BE2C (cell line): ENCODE measurements around the gene METTL24.
A peak's percentile ranks its signal among the peaks of the same experiment; 100 is the strongest.

ENCODE experiments used
- DNase-seq: peaks from one replicate; pipeline ENCODE4 v3.0.0-alpha.2; 2020
- H3K27me3 ChIP-seq: fragments of 250-450 bp; sonication (Bioruptor Pico); 2 replicates; pipeline ENCODE4 v1.5.1; 2020; ENCODE audit warnings: mild to moderate bottlenecking
- H3K36me3 ChIP-seq: fragments of 250-450 bp; sonication (Bioruptor Pico); 2 replicates; pipeline ENCODE4 v1.5.1; 2020; ENCODE audit warnings: mild to moderate bottlenecking
- H3K4me1 ChIP-seq: fragments of 250-450 bp; sonication (Bioruptor Pico); 2 replicates; pipeline ENCODE4 v1.5.1; 2020
- H3K4me3 ChIP-seq: 2 replicates; pipeline ENCODE4 v1.5.1; 2011; ENCODE audit warnings: low read depth, low read length
- H3K9me3 ChIP-seq: fragments of 250-450 bp; sonication (Bioruptor Pico); 2 replicates; pipeline ENCODE4 v1.5.1; 2020
- CTCF ChIP-seq: IDR thresholded peaks from 2 replicates; pipeline ENCODE4 v1.5.1; 2012; ENCODE audit warnings: mild to moderate bottlenecking, low read depth, low read length

METTL24 gene

GRCh38 chr6:110398778-110399177 is 40.6 kb upstream of the METTL24 start:
- TF ChIP-seq CTCF: no peak
- Histone ChIP-seq H3K27me3 (no peaks in the 10 kb centered on the region), H3K4me3 (no peak overlapping the region), H3K36me3 (no peaks in the 10 kb centered on the region), H3K9me3 (no peaks in the 10 kb centered on the region), H3K4me1 (no peaks in the 10 kb centered on the region)
- no peak for DNase-seq

GRCh38 chr6:110395221-110395620 is 37.1 kb upstream of the METTL24 start:
- Histone ChIP-seq H3K36me3 (no peaks in the 10 kb centered on the region), H3K9me3 (no peaks in the 10 kb centered on the region), H3K4me3 (no peak overlapping the region), H3K4me1 (no peaks in the 10 kb centered on the region), H3K27me3 (no peaks in the 10 kb centered on the region)
- no peak for TF ChIP-seq CTCF
- DNase-seq: no peak

- DNase-seq: no peak
- Histone ChIP-seq H3K27me3 (no peaks in the 10 kb centered on the region), H3K36me3 (no peaks in the 10 kb centered on the region), H3K9me3 (no peaks in the 10 kb centered on the region), H3K4me3 (no peak overlapping the region), H3K4me1 (no peaks in the 10 kb centered on the region)
- no peak for TF ChIP-seq CTCF
Observed at GRCh38 chr6:110394409-110394808, 36.3 kb upstream of the METTL24 start.

DNA sequence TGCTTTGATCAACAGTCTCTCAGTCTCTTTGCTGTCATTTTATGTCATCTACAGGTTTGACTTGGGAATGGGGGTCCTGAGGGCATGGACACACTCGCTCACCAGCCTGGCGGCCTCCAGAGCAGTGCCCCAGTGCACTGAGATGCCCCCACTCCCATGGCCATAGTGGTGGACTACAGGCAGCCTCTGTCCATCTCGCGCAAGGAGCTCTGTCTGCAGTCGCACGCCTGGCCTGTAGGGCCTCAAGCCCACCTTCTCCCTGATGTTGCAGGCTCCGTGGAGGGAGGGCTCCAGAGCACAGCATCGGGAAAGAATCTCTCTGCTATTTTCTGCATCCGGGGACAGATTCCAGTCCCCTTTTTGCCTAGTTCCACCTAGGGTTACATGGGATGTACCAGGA is 34.6 kb upstream of the METTL24 start:
- Histone ChIP-seq H3K27me3 (no peaks in the 10 kb centered on the region), H3K4me1 (no peaks in the 10 kb centered on the region), H3K9me3 (no peaks in the 10 kb centered on the region), H3K4me3 (no peak overlapping the region), H3K36me3 (no peaks in the 10 kb centered on the region)
- DNase-seq: no peak
- 0 out of 2 replicates have a peak, but pooled peaks have one; percentile 17 for TF ChIP-seq CTCF

GRCh38 chr6:110390404-110390803 is 32.3 kb upstream of the METTL24 start:
- no peaks in the 10 kb centered on the region for H3K36me3 ChIP-seq
- TF ChIP-seq CTCF: no peak
- DNase-seq: no peak
- H3K27me3 ChIP-seq: no peaks in the 10 kb centered on the region
- H3K4me3 ChIP-seq: no peak overlapping the region
- H3K4me1 ChIP-seq: no peaks in the 10 kb centered on the region
- H3K9me3 ChIP-seq: no peaks in the 10 kb centered on the region

- Histone ChIP-seq H3K4me1 (no peaks in the 10 kb centered on the region), H3K27me3 (no peaks in the 10 kb centered on the region), H3K4me3 (no peak overlapping the region), H3K36me3 (no peaks in the 10 kb centered on the region), H3K9me3 (no peaks in the 10 kb centered on the region)
- no peak for DNase-seq
- no peak for TF ChIP-seq CTCF
Observed at GRCh38 chr6:110389689-110390382, 31.7 kb upstream of the METTL24 start.
